Measurements from ENCODE around the gene SSR1. TPM values are rescaled to one million over a fixed set of nuclear protein-coding genes. Genes with fewer than 3 reads are reported as not detected.

The SSR1 gene
- total RNA-seq, 3 donors from 2014 or later = 52.2 to 53.6 (median 53.4) TPM

Other genes with a start within 250 kb of the SSR1 start
- 10 to 100 TPM; 36.0 to 39.8 (median 39.7) TPM for gene RREB1, start 205.2 kb downstream of the SSR1 start, total RNA-seq
- gene CAGE1, start 76.5 kb upstream of the SSR1 start, total RNA-seq = not detected
- gene RIOK1, start 76.6 kb upstream of the SSR1 start, total RNA-seq = 10 to 100 TPM; 15.8 to 38.6 (median 26.9) TPM
- 100 to 1,000 TPM in 1 of 3 donors, 10 to 100 TPM in 1, 1 to 10 TPM in 1; 2.1 to 165 (median 95.4) TPM for gene DSP, start 228.5 kb upstream of the SSR1 start, total RNA-seq

All from breast epithelium (tissue), 3 donors.